ENCODE results near the gene VAV3. TPM values are rescaled to one million over a fixed set of nuclear protein-coding genes. Genes with fewer than 3 reads are reported as not detected.

VAV3 gene
- total RNA-seq, 2 donors from 2014 or later = 6.9 to 7.7 TPM

- H3K36me3 ChIP-seq = no peaks in the 10 kb centered on the region
- TF ChIP-seq CTCF (IDR thresholded peaks at IDR 0.05) = no peak
Observed at GRCh38 chr1:107625405-107626029, 339.5 kb downstream of the VAV3 start.

GRCh38 chr1:107623431-107623830 is 341.5 kb downstream of the VAV3 start:
- Histone ChIP-seq H3K4me1 (ENCODE audit: control insufficient read depth in 1 of 2, low read depth in 2 of 2) (no peaks in the 10 kb centered on the region), H3K27ac (no peak overlapping the region), H3K4me3 (no peak overlapping the region), H3K9me3 (no peaks in the 10 kb centered on the region), H3K27me3 (replicated peaks; ENCODE audit: insufficient read depth) (no peaks in the 10 kb centered on the region), H3K36me3 (no peaks in the 10 kb centered on the region)
- DNase-seq (ENCODE audit: low spot score) (no peak), ATAC-seq (ENCODE audit: insufficient number of reproducible peaks, low FRiP score, low read depth) (no peak)
- TF ChIP-seq CTCF (IDR thresholded peaks at IDR 0.05) = no peak

More at GRCh38 chr1:107625405-107626029, 339.5 kb downstream of the VAV3 start:
- H3K9me3 ChIP-seq = no peaks in the 10 kb centered on the region
- no peaks in the 10 kb centered on the region for H3K27me3 ChIP-seq (replicated peaks; ENCODE audit: insufficient read depth)
- no peak for DNase-seq (ENCODE audit: low spot score)
- H3K4me1 ChIP-seq (ENCODE audit: control insufficient read depth in 1 of 2, low read depth in 2 of 2) = no peaks in the 10 kb centered on the region
- H3K27ac ChIP-seq = no peak overlapping the region
- H3K4me3 ChIP-seq = no peak overlapping the region
- no peak for ATAC-seq (ENCODE audit: insufficient number of reproducible peaks, low FRiP score, low read depth)

GRCh38 chr1:107622966-107623365 is 342.0 kb downstream of the VAV3 start:
- Histone ChIP-seq H3K36me3 (no peaks in the 10 kb centered on the region), H3K9me3 (no peaks in the 10 kb centered on the region), H3K4me3 (no peak overlapping the region), H3K4me1 (ENCODE audit: control insufficient read depth in 1 of 2, low read depth in 2 of 2) (no peaks in the 10 kb centered on the region), H3K27me3 (replicated peaks; ENCODE audit: insufficient read depth) (no peaks in the 10 kb centered on the region), H3K27ac (no peak overlapping the region)
- no peak for ATAC-seq (ENCODE audit: insufficient number of reproducible peaks, low FRiP score, low read depth)
- DNase-seq (ENCODE audit: low spot score) = no peak
- no peak for TF ChIP-seq CTCF (IDR thresholded peaks at IDR 0.05)

GRCh38 chr1:107622535-107622934 is 342.4 kb downstream of the VAV3 start:
- no peaks in the 10 kb centered on the region for H3K4me1 ChIP-seq (ENCODE audit: control insufficient read depth in 1 of 2, low read depth in 2 of 2)
- no peak for DNase-seq (ENCODE audit: low spot score)
- no peak for ATAC-seq (ENCODE audit: insufficient number of reproducible peaks, low FRiP score, low read depth)

GRCh38 chr1:107620753-107621152 is 344.2 kb downstream of the VAV3 start:
- H3K4me3 ChIP-seq = no peak overlapping the region
- no peaks in the 10 kb centered on the region for H3K9me3 ChIP-seq
- H3K27me3 ChIP-seq (replicated peaks; ENCODE audit: insufficient read depth) = no peaks in the 10 kb centered on the region
- TF ChIP-seq CTCF (IDR thresholded peaks at IDR 0.05) = no peak
- H3K36me3 ChIP-seq = no peaks in the 10 kb centered on the region
- no peaks in the 10 kb centered on the region for H3K4me1 ChIP-seq (ENCODE audit: control insufficient read depth in 1 of 2, low read depth in 2 of 2)
- ATAC-seq (ENCODE audit: insufficient number of reproducible peaks, low FRiP score, low read depth) (no peak), DNase-seq (ENCODE audit: low spot score) (no peak)
- no peak overlapping the region for H3K27ac ChIP-seq

More at GRCh38 chr1:107622535-107622934, 342.4 kb downstream of the VAV3 start:
- Histone ChIP-seq H3K9me3 (no peaks in the 10 kb centered on the region), H3K36me3 (no peaks in the 10 kb centered on the region), H3K27ac (no peak overlapping the region), H3K4me3 (no peak overlapping the region), H3K27me3 (replicated peaks; ENCODE audit: insufficient read depth) (no peaks in the 10 kb centered on the region)
- no peak for TF ChIP-seq CTCF (IDR thresholded peaks at IDR 0.05)
